ENCODE results near the gene RWDD4.
"Not testable (repeated sequence)": the region's sequence is repeated elsewhere in the genome, so short reads cannot be mapped to it uniquely, and the experiment has no call there.

RWDD4 gene

GRCh38 chr4:183635741-183636140, 23.2 kb downstream of the RWDD4 start:
- no peak for DNase-seq (ENCODE audit: low read depth)

- no peak for DNase-seq (ENCODE audit: low read depth)
These were observed 23.7 kb downstream of the RWDD4 start for GRCh38 chr4:183635321-183635720.

- DNase-seq (ENCODE audit: low read depth) = no peak
These were observed 25.2 kb downstream of the RWDD4 start for GRCh38 chr4:183633476-183634400.

- no peak for DNase-seq (ENCODE audit: low read depth)
These were observed 26.3 kb downstream of the RWDD4 start for GRCh38 chr4:183632689-183633088.

- no peak for DNase-seq (ENCODE audit: low read depth)
These were observed 27.3 kb downstream of the RWDD4 start for GRCh38 chr4:183631577-183632198.

- DNase-seq (ENCODE audit: low read depth) = no peak
These were observed 30.9 kb downstream of the RWDD4 start for GRCh38 chr4:183627979-183628588.

GRCh38 chr4:183627286-183627685, 31.7 kb downstream of the RWDD4 start:
- not testable (repeated sequence) for DNase-seq (ENCODE audit: low read depth)

GRCh38 chr4:183626168-183626567, 32.8 kb downstream of the RWDD4 start:
- no peak for DNase-seq (ENCODE audit: low read depth)

- no peak for DNase-seq (ENCODE audit: low read depth)
These were observed 34.4 kb downstream of the RWDD4 start for GRCh38 chr4:183624548-183624947.

GRCh38 chr4:183621875-183622274, 37.1 kb downstream of the RWDD4 start:
- no peak for DNase-seq (ENCODE audit: low read depth)

- no peak for DNase-seq (ENCODE audit: low read depth)
These were observed 38.6 kb downstream of the RWDD4 start for GRCh38 chr4:183620421-183620820.

- no peak for DNase-seq (ENCODE audit: low read depth)
These were observed 40.3 kb downstream of the RWDD4 start for GRCh38 chr4:183618681-183619080.

GRCh38 chr4:183617075-183617474, 41.9 kb downstream of the RWDD4 start:
- no peak for DNase-seq (ENCODE audit: low read depth)

- DNase-seq (ENCODE audit: low read depth) = no peak
These were observed 46.4 kb downstream of the RWDD4 start for GRCh38 chr4:183612329-183613250.

GRCh38 chr4:183611210-183611830, 47.7 kb downstream of the RWDD4 start:
- no peak for DNase-seq (ENCODE audit: low read depth)

GRCh38 chr4:183610613-183611012, 48.4 kb downstream of the RWDD4 start:
- no peak for DNase-seq (ENCODE audit: low read depth)

- DNase-seq (ENCODE audit: low read depth) = peak; percentile 26
These were observed 49.0 kb downstream of the RWDD4 start for GRCh38 chr4:183610033-183610432.

- DNase-seq (ENCODE audit: low read depth) = no peak
These were observed 49.8 kb downstream of the RWDD4 start for GRCh38 chr4:183609151-183609550.

- DNase-seq (ENCODE audit: low read depth) = no peak
These were observed 51.1 kb downstream of the RWDD4 start for GRCh38 chr4:183607894-183608293.

- DNase-seq (ENCODE audit: low read depth) = no peak
These were observed 56.4 kb downstream of the RWDD4 start for GRCh38 chr4:183602557-183603027.

- DNase-seq (ENCODE audit: low read depth) = no peak
These were observed 57.6 kb downstream of the RWDD4 start for GRCh38 chr4:183601381-183601780.
